Lung (tissue), 12 donors: ENCODE results near the gene FER. TPM values are rescaled to one million over a fixed set of nuclear protein-coding genes. Genes with fewer than 3 reads are reported as not detected.

Source experiments
- ATAC-seq: fragments of 200-7000 bp; cut with Tn5 transposase; one replicate; pipeline ENCODE4 v1.9.1; 2020; ENCODE audit warnings: moderate number of reproducible peaks; ENCODE audit not compliant: insufficient read depth, low FRiP score
- DNase-seq, 3 donors: peaks; one replicate each; pipeline ENCODE4 v3.0.0-alpha.2; 2013 to 2017
- H3K27ac ChIP-seq, 2 donors: one replicate each; pipeline ENCODE4 v1.5.1; 2013; ENCODE audit warnings: mild to moderate bottlenecking in 2 of 2, moderate library complexity in 2 of 2, control low read depth in 1 of 2, inconsistent platforms in 1 of 2, low read depth in 1 of 2, low read length in 1 of 2
- H3K27me3 ChIP-seq, 3 donors: one replicate each; pipeline ENCODE4 v1.5.1; 2013; ENCODE audit warnings: low read length in 2 of 3; ENCODE audit not compliant: control insufficient read depth in 3 of 3, insufficient read depth in 3 of 3
- H3K36me3 ChIP-seq, 4 donors: one replicate each; pipeline ENCODE4 v1.5.1; 2013; ENCODE audit warnings: low read length in 4 of 4, mild to moderate bottlenecking in 1 of 4, moderate library complexity in 1 of 4; ENCODE audit not compliant: control insufficient read depth in 4 of 4, insufficient read depth in 4 of 4
- H3K4me1 ChIP-seq, 5 donors: one replicate each; pipeline ENCODE4 v1.5.1; 2013; ENCODE audit warnings: low read length in 5 of 5, mild to moderate bottlenecking in 2 of 5, moderate library complexity in 1 of 5; ENCODE audit not compliant: control insufficient read depth in 5 of 5, insufficient read depth in 5 of 5
- H3K4me3 ChIP-seq: one replicate; pipeline ENCODE4 v1.5.1; 2013; ENCODE audit warnings: mild to moderate bottlenecking, control low read depth, moderate library complexity
- H3K9ac ChIP-seq, 2 donors: one replicate each; pipeline ENCODE4 v1.5.1; 2013; ENCODE audit warnings: low read length in 2 of 2, control low read depth in 1 of 2; ENCODE audit not compliant: insufficient read depth in 1 of 2
- H3K9me3 ChIP-seq, 4 donors: one replicate each; pipeline ENCODE4 v1.5.1; 2013; ENCODE audit warnings: low read length in 3 of 4, mild to moderate bottlenecking in 1 of 4, moderate library complexity in 1 of 4; ENCODE audit not compliant: control insufficient read depth in 4 of 4, insufficient read depth in 3 of 4
- CTCF ChIP-seq: IDR thresholded peaks from 2 replicates; pipeline ENCODE4 v1.5.1; 2012; ENCODE audit warnings: mild to moderate bottlenecking; ENCODE audit errors: control extremely low read depth, extremely low read depth
- WGBS, 2 donors: extraction: QIAGEN DNeasy Blood & Tissue Kit; methylation state at CpG; one replicate each; pipeline ENCODE4 v1.1.7; 2013; 5-methylcytosine and 5-hydroxymethylcytosine counted together
- polyA plus RNA-seq, 2 donors: library from polyadenylated mRNA; stranded (reverse); fragments of 200-250 nt; gene quantifications; one replicate each; pipeline ENCODE4 v1.2.1, GENCODE V29; 2013
- total RNA-seq, 2 donors: library from RNA; depleted of rRNA in 1 of 2; stranded (reverse); fragments of >200 nt in 1 of 2; gene quantifications; one replicate each; pipeline ENCODE4 v1.2.1, GENCODE V29; 2014 to 2021
- donor health status: control.
- donor health status: control.
- donor health status: Bipolar disorder and iron deficiency.
- donor health status: healthy.
- donor health status: DM: yes; HTN: yes; CAD: no.

FER gene
- total and polyA plus RNA-seq, 4 donors = 2.6 to 88.6 (median 12.2) TPM

DNA sequence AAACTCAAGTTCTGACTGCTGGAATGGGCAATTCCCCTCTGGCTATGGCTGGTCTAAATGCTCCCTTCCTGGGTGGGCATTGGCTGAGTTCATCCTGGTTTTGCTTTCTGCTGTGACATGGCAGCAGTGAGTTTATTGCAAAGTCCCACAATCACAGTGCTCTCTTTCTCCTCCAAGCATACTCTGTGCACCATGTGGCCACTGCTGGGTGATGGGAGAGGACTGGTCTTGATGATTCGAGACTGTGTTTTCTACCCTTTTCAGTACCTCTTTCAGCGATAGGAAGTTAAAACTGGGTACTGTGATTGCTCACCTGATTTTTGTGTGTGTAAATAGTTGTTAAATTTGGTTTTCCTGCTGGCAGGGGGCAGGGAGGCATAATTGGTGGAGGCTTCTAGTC, 49.7 kb downstream of the FER start:
- Histone ChIP-seq H3K4me3 (no peak overlapping the region), H3K27me3 (no peaks in the 10 kb centered on the region), H3K9ac (no peak overlapping the region), H3K9me3 (peaks cover 0 to 5% (median 0%) of the 10 kb centered on the region in 4 donors), H3K27ac (no peak overlapping the region), H3K36me3 (peaks cover 0 to 10% (median 5%) of the 10 kb centered on the region in 4 donors), H3K4me1 (peaks cover 0 to 2% (median 0%) of the 10 kb centered on the region in 5 donors)
- no peak for DNase-seq
- ATAC-seq = no peak
- no peak for TF ChIP-seq CTCF
- 92% methylated on average over 2 of the region's 2 CpGs for whole genome bisulfite sequencing, 2 donors

DNA sequence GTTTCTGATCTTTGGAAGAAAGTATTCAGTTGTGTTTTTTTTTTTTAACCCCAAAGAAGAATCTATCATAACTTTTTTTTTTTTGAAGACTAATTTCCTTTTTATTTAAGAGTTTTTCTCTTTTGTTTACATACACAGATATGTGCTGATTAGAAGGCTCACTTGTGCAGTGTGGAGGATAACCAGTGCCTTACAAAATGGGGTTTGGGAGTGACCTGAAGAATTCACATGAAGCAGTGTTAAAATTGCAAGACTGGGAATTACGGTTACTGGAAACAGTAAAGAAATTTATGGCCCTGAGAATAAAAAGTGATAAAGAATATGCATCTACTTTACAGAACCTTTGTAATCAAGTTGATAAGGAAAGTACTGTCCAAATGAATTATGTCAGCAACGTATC, 50.3 kb downstream of the FER start:
- 85 to 88% methylated on average over 2 of the region's 2 CpGs for WGBS, 2 donors
- H3K36me3 ChIP-seq = peaks cover 0 to 11% (median 7%) of the 10 kb centered on the region in 4 donors
- no peak overlapping the region for H3K27ac ChIP-seq
- no peak overlapping the region for H3K9ac ChIP-seq
- no peaks in the 10 kb centered on the region for H3K27me3 ChIP-seq
- no peak overlapping the region for H3K4me3 ChIP-seq
- DNase-seq = no peak
- no peak for ATAC-seq
- no peak for TF ChIP-seq CTCF
- H3K4me1 ChIP-seq = peaks cover 0 to 2% (median 0%) of the 10 kb centered on the region in 5 donors
- peaks cover 0 to 5% (median 0%) of the 10 kb centered on the region in 4 donors for H3K9me3 ChIP-seq

DNA sequence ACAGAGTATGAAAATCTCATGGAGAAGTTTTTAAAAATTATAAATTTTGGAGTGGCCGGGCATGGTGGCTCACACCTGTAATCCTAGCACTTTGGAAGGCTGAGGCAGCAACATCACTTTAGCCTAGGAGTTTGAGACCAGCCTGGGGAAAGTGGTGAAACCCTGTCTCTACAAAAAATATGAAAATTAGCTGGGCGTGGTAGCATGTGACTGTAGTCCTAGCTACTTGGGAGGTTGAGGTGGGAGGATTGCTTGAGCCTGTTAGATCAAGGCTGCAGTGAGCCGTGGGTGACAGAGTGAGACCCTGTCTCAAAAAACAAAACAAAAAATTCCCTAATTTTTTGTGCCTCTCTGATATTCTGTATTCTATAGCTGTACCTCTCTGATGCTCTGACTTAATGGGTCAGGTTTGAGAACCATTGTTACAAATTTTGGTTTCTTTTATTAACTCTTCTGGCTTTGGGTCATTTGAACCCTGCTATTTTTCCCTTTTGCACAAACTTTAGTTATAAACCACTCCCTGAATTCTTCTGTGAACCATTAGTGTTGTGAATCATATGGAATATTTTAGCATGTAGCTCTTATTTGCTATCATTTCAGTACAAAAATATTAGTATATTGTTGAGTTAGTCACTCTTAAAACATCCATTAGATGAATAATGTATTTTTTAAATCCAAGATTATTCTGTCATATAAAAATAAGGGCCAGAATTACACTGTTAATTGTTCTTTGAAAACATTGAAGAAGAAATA, 51.0 kb downstream of the FER start:
- ATAC-seq = no peak
- Histone ChIP-seq H3K9ac (no peak overlapping the region), H3K36me3 (peaks cover 0 to 12% (median 7%) of the 10 kb centered on the region in 4 donors), H3K27ac (no peak overlapping the region), H3K4me3 (no peak overlapping the region), H3K4me1 (peaks cover 0 to 2% (median 0%) of the 10 kb centered on the region in 5 donors), H3K9me3 (peaks cover 0 to 4% (median 0%) of the 10 kb centered on the region in 4 donors), H3K27me3 (no peaks in the 10 kb centered on the region)
- no peak for TF ChIP-seq CTCF
- WGBS, 2 donors = 95 to 97% methylated on average over 3 of the region's 3 CpGs
- DNase-seq = no peak
